HG03095 (cell line): Measurements from ENCODE around the gene PLCG2.
"Not testable (repeated sequence)": the region's sequence is repeated elsewhere in the genome, so short reads cannot be mapped to it uniquely, and the experiment has no call there.

Experiments used
- ATAC-seq: cut with Tn5 transposase; IDR thresholded peaks from one replicate; pipeline ENCODE4 v1.9.1; 2021; ENCODE audit warnings: moderate library complexity; ENCODE audit not compliant: unreplicated experiment

Gene PLCG2

DNA sequence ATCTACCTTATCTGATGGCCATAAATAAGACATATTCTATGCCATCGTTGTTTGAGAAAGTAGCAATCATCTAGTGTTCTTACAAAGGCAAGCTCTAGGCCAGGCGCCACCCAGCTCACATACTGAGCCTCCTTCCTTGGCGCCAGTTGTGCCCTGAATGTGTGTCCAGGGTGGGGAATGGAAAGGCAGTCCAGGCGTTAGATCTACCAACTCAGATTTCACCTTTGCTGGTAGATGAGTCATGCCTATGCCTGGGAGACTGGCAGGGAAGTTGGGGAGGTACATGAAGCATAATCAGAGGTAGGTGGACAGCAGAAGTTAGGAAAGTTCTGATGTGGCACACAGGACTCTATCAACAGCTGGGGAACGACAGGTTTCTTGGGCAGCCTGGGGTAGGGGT lies 208.6 kb downstream of the PLCG2 start:
- no peak for ATAC-seq

DNA sequence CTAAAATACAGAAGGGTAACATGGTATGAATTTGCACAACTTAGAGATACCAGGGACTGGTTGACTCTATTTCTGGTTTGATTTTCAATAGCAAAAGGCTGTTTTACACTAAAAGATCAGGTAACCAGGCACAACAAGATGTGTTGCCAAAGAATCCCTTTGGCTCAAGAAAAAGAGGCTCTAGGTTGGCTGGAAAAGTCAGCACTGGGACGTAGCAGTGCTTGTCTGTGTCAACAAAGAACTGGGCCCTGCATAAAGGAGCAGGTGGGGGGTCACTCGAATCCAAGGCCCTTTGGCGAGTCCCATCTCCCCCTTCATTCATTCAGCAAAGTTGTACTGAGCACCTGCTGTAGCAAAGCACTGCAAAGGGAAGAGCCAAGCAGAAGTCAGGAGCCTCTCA lies 213.8 kb downstream of the PLCG2 start:
- no peak for ATAC-seq

DNA sequence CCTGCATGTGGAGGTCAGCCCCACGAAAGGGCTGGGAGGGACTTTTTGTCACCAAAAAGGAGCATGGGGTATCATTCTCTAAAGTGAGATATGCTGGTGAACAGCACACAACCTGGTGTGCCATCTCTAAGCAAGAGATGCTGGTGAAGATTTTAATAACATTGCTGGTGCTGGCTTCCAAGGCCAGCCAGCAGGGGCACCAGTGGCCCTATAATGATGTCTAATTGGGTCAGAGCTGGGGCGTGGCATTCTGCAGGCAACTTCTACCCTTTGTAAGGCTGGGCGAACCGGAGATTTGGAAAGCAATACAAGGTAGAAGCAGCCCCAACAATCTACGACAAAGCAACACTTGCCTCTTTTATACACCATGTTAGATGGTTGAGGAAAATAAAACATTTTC lies 215.4 kb downstream of the PLCG2 start:
- no peak for ATAC-seq

DNA sequence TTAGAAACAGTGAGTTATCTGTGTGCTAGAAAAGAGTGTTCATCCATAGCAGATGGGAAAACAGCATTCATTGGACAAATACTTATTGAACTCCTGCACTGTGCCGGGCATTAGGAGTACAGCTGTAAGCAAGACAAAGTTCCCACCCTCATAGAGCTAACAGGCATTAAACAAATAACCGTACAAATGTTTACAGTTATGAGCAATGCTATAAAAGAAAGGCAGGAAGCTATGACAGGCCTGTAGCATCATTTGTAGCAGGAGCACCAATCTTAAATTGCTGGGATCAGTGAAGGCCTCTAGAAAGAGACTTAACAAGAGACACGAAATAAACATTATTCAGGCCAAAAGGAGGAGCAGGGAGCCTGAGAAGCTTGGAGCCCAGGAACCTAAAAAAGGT lies 216.6 kb downstream of the PLCG2 start:
- ATAC-seq, result no peak

DNA sequence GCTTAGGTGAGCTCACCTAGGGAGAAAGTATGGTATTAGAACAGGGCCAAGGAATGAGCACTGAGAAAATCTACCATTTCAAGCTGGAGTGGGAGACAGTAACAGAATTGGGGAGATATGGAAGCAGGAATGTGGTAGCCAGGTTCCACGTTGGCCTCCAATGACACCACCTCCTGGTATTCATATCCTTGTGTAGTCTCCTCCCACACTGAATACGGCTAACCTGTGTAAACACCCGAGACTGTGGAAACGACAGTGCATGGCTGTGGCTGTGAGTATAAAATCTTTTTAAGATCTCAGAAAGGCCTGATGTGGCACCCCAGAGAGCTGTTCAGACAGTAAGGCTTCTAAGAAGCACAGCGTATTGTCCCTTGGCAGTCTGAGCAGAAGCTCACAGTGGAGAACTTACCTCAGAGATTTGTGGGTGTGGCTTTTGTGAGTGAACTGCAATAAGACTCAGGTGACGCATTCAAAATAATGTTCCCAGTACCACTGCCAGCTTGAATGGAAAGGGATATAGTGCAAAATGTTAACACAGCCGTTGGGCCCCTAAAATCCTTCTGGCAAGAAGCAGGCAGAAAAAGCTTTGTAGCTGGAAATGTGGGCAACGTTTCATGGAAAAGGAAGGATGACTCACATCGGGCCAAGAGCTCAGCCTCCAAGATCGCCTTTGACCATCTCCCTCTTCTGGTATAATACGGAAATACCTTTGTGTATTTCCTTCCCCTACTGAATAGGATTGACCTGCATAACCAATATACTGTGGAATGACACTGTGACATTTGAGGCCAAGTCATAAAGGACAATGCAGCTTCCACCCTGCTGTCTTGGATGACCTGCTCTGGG lies 217.8 kb downstream of the PLCG2 start:
- no peak for ATAC-seq

DNA sequence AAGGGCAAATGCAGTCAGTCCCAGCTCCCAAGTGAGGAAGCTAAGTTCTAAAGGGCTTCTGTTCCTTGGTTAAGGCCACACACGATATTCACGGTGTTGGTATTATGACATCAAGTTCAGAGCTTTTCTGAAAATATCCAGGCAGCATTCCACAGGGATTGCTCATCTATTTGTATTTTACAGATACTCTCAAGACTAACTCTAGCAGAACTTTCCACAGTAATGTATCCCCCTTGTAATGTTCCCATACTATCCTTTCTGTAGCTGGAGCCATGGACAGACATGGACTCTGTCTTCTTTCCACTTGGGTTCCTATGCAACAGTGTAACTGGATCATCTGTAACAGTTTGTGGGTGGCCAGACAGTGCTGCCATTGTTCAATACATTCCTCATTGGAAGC lies 218.6 kb downstream of the PLCG2 start:
- no peak for ATAC-seq

DNA sequence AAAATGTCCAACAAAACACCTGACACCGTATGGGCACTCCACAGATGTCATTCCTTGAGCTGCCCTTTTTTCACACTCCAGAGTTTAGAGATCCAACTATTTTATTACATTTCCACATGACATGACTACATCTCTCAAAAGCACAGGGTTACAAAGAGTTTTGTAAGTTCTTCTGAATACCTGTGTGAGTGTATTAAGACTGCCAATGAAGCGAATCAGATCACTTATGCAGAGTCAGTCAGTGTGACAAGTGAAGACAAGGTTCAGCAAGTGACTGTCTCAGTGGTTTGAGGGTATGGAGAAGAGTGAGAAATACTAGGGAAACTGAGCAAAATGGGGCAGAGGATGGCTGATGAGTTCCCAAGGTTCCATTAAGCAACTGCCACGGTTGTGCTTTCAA lies 223.7 kb downstream of the PLCG2 start:
- ATAC-seq, result no peak

DNA sequence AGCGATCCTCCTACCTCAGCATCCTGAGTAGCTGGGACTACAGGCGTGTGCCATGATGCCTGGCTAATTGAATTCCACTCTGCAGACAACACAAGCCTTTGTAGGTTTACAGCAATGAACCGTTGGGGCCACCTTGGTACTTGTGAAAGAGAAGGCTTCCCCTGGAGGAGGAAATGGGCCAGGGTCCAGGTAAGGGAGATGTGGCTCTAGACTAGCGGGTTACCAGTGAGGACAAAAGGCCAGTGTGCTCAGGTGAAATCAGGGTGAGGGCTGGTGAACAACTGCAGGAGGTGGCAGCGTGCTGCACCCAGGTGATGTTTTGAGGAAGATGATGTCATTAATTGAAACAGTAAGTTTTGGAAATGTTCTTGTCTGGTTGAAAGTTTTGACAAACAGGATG lies 225.5 kb downstream of the PLCG2 start:
- ATAC-seq, result no peak

DNA sequence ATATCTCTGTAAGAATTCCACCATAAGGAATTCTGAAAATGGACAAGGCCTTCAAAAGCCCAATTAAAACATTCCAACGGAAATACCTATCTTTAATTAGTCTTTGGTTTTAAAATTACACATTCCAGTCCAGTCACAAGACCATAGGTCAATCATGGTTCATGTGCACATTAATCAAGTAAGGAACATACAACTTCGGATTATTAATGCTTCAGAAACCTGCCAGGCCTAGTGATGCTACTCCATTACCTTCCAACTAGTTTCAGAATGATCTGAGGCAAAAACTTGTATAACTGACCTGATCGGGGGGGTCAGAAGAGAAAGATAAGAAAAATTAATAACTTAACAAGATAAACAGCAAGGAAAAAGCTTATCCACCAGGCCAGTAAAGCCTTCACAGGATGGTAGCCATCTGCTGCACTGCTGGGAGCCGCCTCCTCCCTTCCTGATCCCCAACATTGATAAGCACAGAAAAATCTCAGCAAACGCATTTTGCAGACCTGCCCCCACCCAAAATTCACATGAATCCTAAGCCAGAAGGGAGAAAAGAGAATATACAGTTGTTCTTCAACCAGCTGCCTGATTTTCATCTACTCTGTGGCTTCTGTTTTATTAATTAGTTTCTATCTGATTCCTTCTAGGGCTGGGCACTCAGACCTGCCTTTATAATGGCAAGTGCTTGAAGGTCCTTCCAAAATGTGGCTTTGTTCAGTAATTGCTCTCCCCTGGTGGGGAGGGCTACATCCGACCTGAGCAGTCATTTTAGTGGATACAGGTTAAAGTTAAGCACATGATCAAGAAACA lies 226.1 kb downstream of the PLCG2 start:
- ATAC-seq, result no peak

DNA sequence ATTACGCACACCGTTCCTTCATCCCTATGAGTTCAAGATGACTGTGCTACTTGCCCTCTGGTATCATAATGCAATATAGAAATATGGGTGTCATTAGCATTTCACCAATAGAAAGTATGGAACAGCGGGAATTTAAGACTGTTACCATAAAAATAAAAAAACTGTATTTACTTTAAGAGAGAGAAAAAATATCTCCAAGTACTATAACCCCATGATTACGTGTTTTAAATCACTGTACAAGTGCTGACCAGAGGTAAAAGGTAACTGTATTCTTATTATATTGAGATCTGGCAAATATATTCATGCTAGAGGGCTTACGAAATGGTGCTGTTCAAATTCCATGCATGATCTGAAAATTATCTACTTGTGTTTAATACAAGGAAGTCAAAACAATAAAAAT lies 226.9 kb downstream of the PLCG2 start:
- no peak for ATAC-seq

DNA sequence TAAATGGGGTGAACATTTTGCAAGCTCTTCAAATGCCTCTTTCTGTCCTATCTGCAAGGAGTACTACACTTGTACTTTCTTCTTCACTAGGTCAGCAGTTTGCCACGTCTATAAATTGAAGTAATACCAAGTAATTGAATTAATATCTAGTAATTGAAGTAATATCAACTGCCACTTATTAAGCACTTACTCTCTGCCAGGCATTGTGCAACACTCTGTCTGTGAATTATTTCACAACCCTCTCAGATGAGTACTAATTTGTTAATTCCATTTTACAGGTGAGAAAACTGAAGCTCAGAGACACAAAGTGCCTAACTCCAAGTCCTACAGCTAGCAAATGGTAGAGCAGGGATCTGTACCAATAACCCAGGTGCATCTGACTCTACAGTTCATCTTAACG lies 228.1 kb downstream of the PLCG2 start:
- ATAC-seq, result no peak

DNA sequence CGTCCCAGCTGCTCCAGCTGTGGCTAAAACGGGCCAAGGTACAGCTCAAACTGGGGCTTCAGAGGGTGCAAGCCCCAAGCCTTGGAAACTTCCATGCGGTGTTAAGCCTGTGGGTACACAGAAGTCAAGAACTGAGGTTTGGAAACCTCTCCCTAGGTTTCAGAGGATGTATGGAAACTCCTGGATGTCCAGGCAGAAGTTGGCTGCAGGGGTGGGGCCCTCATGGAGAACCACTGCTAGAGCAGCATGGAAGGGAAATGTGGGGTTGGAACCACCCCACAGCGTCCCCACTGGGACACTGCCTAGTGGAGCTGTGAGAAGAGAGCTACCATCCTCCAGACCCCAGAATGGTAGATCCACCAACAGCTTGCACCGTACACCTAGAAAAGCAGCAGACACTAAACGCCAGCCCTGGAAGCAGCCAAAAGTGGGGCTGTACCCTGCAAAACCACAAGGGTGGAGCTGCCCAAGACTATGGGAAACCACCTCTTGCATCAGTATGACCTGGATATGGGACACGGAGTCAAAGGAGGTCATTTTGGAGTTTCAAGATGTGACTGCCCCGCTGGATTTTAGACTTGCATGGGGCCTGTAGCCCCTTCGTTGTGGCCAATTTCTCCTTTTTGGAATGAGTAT lies 230.0 kb downstream of the PLCG2 start:
- ATAC-seq, result no peak

DNA sequence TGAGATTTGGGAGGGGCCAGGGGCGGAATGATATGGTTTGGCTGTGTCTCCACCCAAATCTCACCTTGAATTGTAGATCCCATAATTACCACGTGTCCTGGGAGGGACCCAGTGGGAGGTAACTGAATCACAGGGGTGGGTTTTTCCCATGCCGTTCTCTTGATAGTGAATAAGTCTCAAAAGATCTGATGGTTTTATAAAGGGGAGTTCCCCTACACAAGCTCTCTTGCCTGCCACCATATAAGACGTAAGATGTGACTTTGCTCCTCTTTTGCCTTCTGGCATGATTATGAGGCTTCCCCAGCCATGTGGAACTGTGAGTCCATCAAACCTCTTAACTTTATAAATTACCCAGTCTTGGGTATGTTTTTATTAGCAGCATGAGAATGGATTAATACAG lies 230.7 kb downstream of the PLCG2 start:
- not testable (repeated sequence) for ATAC-seq

DNA sequence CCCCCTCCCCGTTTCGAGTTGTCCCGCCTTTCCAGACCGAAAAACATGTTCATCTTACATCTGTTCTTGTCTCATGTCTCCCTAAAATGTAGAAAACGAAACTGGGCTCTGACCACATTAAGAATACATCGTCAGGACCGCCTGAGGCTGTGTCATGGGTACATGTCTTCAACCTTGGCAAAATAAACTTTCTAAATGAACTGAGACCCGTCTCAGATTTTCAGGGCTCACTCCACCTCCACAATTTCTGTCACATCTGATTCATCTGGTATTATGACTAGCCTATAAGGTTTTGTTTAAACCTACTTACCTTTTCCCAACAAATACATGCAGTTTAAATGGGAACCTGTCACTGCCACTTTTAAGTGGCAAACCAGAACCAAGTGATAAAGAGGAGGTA lies 231.6 kb downstream of the PLCG2 start:
- ATAC-seq, result no peak

DNA sequence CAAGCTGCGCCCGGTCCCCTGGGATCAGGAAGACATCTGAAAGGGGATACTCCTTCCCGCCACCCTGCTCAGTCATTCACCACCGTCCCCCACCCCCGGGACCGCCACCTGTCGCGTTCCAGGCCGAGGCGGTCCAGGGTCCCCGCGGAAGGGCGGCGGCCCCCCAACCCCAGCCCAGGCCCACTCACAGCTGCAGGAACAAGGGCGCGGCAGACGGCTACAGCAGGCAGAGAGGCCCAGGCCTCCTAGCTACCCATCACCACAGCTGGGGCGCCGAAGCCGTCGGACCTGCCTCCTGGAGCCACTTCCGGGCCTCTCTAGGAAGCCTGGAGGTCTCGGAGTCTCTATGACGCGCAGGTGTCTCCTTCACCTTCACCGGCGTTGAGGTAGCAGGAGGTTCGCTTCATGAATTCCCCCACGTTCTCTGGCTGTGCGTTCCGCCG lies 232.1 kb downstream of the PLCG2 start, which contains the start of gene SDR42E1:
SDR42E1 (minus strand) TSS at position 272 of the 443 bp plus-strand sequence. CDS start 10,612 bp downstream, outside the sequence.
- peak; percentile 70 for ATAC-seq
